IMR-90 (cell line): ENCODE data around the gene OCSTAMP. TPM values are rescaled to one million over a fixed set of nuclear protein-coding genes. Genes with fewer than 3 reads are reported as not detected.
A peak's percentile ranks its signal among the peaks of the same experiment; 100 is the strongest.

Source experiments
- ATAC-seq: fragments of 200-7000 bp; cut with Tn5 transposase; 2 replicates; pipeline ENCODE4 v1.9.1; 2020; ENCODE audit warnings: low read depth, mild to moderate bottlenecking, moderate library complexity
- BruUV-seq: library from RNA; stranded (reverse); fragments of 400-500 nt; replicated peaks from 2 replicates; lab custom pipeline; 2021; lab: Mats Ljungman, UMichigan
- CTCF ChIA-PET: fragments of 300-600 bp; formaldehyde crosslinking; extraction: SDS; loops from one replicate; lab custom pipeline; 2021; ENCODE audit warnings: antibody characterized with exemption; lab: Yijun Ruan, JAX
- POLR2A ChIA-PET: fragments of 300-600 bp; sonication (Branson Sonifier 250); formaldehyde crosslinking; loops from one replicate; lab custom pipeline; 2022; ENCODE audit warnings: antibody characterized with exemption; ENCODE audit not compliant: unreplicated experiment; lab: Charles Lee
- DNase-seq: peaks from one replicate; pipeline ENCODE4 v3.0.0; 2013
- H2AFZ ChIP-seq: replicated peaks from 2 replicates; pipeline ENCODE3; 2013; ENCODE audit warnings: low read length, mild to moderate bottlenecking; ENCODE audit not compliant: poor library complexity
- H2AK5ac ChIP-seq: 2 replicates; pipeline ENCODE4 v1.6.1; 2013; ENCODE audit warnings: low read depth, low read length, inconsistent platforms
- H2AK9ac ChIP-seq: replicated peaks from 2 replicates; pipeline ENCODE3; 2013; ENCODE audit warnings: mild to moderate bottlenecking, low read depth, low read length, moderate library complexity; ENCODE audit not compliant: poor library complexity
- H2BK120ac ChIP-seq: 2 replicates; pipeline ENCODE4 v1.6.1; 2013; ENCODE audit warnings: low read depth, low read length, inconsistent platforms
- H2BK15ac ChIP-seq: 3 replicates; pipeline ENCODE4 v1.6.1; 2013; ENCODE audit warnings: low read depth, low read length, inconsistent platforms
- H2BK20ac ChIP-seq: 2 replicates; pipeline ENCODE4 v1.6.1; 2013; ENCODE audit warnings: low read depth, mild to moderate bottlenecking, inconsistent platforms, low read length, moderate library complexity
- H2BK5ac ChIP-seq: 2 replicates; pipeline ENCODE4 v1.6.1; 2013; ENCODE audit warnings: mild to moderate bottlenecking, low read depth, low read length, inconsistent platforms; ENCODE audit not compliant: poor library complexity, severe bottlenecking
- H3K14ac ChIP-seq: replicated peaks from 2 replicates; pipeline ENCODE4 v1.6.1; 2013; ENCODE audit warnings: low read depth, low read length, inconsistent platforms
- H3K18ac ChIP-seq: 2 replicates; pipeline ENCODE4 v1.6.1; 2013; ENCODE audit warnings: low read depth, low read length, control low read depth
- H3K23ac ChIP-seq: 2 replicates; pipeline ENCODE4 v1.6.1; 2013; ENCODE audit warnings: low read depth, low read length, inconsistent platforms
- H3K27ac ChIP-seq: 2 replicates; pipeline ENCODE4 v1.5.1; 2013; ENCODE audit warnings: mild to moderate bottlenecking, control low read depth, low read length; ENCODE audit not compliant: insufficient read depth
- H3K27me3 ChIP-seq: 2 replicates; pipeline ENCODE4 v1.6.1; 2013; ENCODE audit warnings: low read length; ENCODE audit not compliant: control insufficient read depth, insufficient read depth
- H3K36me3 ChIP-seq: 2 replicates; pipeline ENCODE4 v1.6.1; 2013; ENCODE audit warnings: low read length, mixed read lengths; ENCODE audit not compliant: control insufficient read depth, insufficient read depth
- H3K4ac ChIP-seq: 2 replicates; pipeline ENCODE4 v1.6.1; 2013; ENCODE audit warnings: low read depth, low read length, inconsistent platforms
- H3K4me1 ChIP-seq: 2 replicates; pipeline ENCODE4 v1.6.1; 2013; ENCODE audit warnings: low read length, mixed read lengths; ENCODE audit not compliant: control insufficient read depth, insufficient read depth
- H3K4me2 ChIP-seq: 2 replicates; pipeline ENCODE4 v1.6.1; 2013; ENCODE audit warnings: low read depth, mild to moderate bottlenecking, control low read depth, low read length, moderate library complexity
- H3K4me3 ChIP-seq: 2 replicates; pipeline ENCODE4 v1.5.1; 2013; ENCODE audit warnings: low read depth, mild to moderate bottlenecking, control low read depth, low read length, moderate library complexity; ENCODE audit not compliant: insufficient read depth
- H3K56ac ChIP-seq: 2 replicates; pipeline ENCODE4 v1.6.1; 2013; ENCODE audit warnings: low read length, inconsistent platforms; ENCODE audit not compliant: insufficient read depth; ENCODE audit errors: extremely low read depth
- H3K79me1 ChIP-seq, 2 experiments: 2 replicates each; pipeline ENCODE4 v1.6.1; 2013; ENCODE audit warnings: low read length in 2 of 2, inconsistent platforms in 1 of 2, low read depth in 1 of 2
- H3K9ac ChIP-seq: 2 replicates; pipeline ENCODE4 v1.6.1; 2013; ENCODE audit warnings: low read depth, low read length, control low read depth
- H3K9me1 ChIP-seq: 2 replicates; pipeline ENCODE4 v1.6.1; 2013; ENCODE audit warnings: low read length, inconsistent platforms; ENCODE audit not compliant: insufficient read depth
- H3K9me3 ChIP-seq: 2 replicates; pipeline ENCODE4 v1.6.1; 2013; ENCODE audit warnings: low read length; ENCODE audit not compliant: control insufficient read depth, insufficient read depth
- H4K20me1 ChIP-seq: 2 replicates; pipeline ENCODE4 v1.6.1; 2013; ENCODE audit warnings: low read length, inconsistent platforms; ENCODE audit not compliant: insufficient read depth
- H4K5ac ChIP-seq: 2 replicates; pipeline ENCODE4 v1.6.1; 2013; ENCODE audit warnings: mild to moderate bottlenecking, low read depth, low read length, control low read depth
- H4K8ac ChIP-seq, 2 experiments: 2 replicates each; pipeline ENCODE4 v1.6.1; 2013; ENCODE audit warnings: low read depth in 2 of 2, low read length in 2 of 2, control low read depth in 1 of 2, inconsistent platforms in 1 of 2
- H4K91ac ChIP-seq: 2 replicates; pipeline ENCODE4 v1.6.1; 2013; ENCODE audit warnings: low read depth, low read length, inconsistent platforms; ENCODE audit not compliant: insufficient read depth
- BHLHE40 ChIP-seq: fragments of 150-350 bp; IDR thresholded peaks from 2 replicates; pipeline ENCODE4 v1.6.1; 2016; ENCODE audit warnings: mild to moderate bottlenecking, low read depth, low read length
- RAD21 ChIP-seq: IDR thresholded peaks from 2 replicates; pipeline ENCODE4 v1.6.1; 2012; ENCODE audit warnings: low read length, improper control_type of control experiment
- SMC3 ChIP-seq: fragments of 150-350 bp; IDR thresholded peaks from 2 replicates; pipeline ENCODE4 v1.6.1; 2016; ENCODE audit warnings: low read depth, mild to moderate bottlenecking, antibody characterized with exemption, low read length, moderate library complexity
- WGBS, 2 experiments: methylation state at CpG; one replicate each; pipeline versions ENCODE4 v1.1.5 to v1.1.7; 2013; ENCODE audit warnings: missing lambda C conversion rate in 2 of 2; ENCODE audit not compliant: insufficient read length in 1 of 2; ENCODE audit errors: extremely low coverage in 2 of 2; 5-methylcytosine and 5-hydroxymethylcytosine counted together
- dilution Hi-C: fragments of 300-500 bp; cut with HindIII; formaldehyde crosslinking; loops from one replicate; pipeline ENCODE4 v1.14.3; 2018; ENCODE audit warnings: low sequenced_read_pairs; ENCODE audit not compliant: unreplicated experiment
- in situ Hi-C: fragments of 300-500 bp; cut with MboI; formaldehyde crosslinking; loops from 3 replicates; pipeline ENCODE4 v1.14.3; 2019; ENCODE audit warnings: low sequenced_read_pairs, inconsistent platforms, mixed read lengths
- intact Hi-C: fragments of 100-400 bp; cut with micrococcal nuclease; formaldehyde crosslinking; loops from 2 replicates; pipeline ENCODE4 v1.10.0; 2022
- polyA plus RNA-seq, 3 experiments: library from polyadenylated mRNA; depleted of rRNA; stranded (reverse); fragments of >200 nt; gene quantifications; 2 replicates each; pipeline ENCODE4 v1.2.3, GENCODE V29; 2012; ENCODE audit warnings: low replicate concordance in 1 of 3
- total RNA-seq: library from RNA; depleted of rRNA; stranded (reverse); fragments of >200 nt; gene quantifications from 2 replicates; pipeline ENCODE4 v1.2.3, GENCODE V29; 2012
- TF ChIP-seq, protein P1 (sequence below): fragments of 150-350 bp; IDR thresholded peaks from 2 replicates; pipeline ENCODE4 v1.6.1; 2017; ENCODE audit warnings: mild to moderate bottlenecking, antibody characterized with exemption, low read length, low read depth
- TF ChIP-seq, protein P2 (sequence below): conservative IDR thresholded peaks from 2 replicates; pipeline ENCODE4 v1.5.1; 2012; ENCODE audit warnings: mild to moderate bottlenecking, low read depth, low read length, improper control_type of control experiment

The OCSTAMP gene
- total and polyA plus RNA-seq, 2 of the 4 experiments (the other 2 are of a cell fraction): not detected

DNA sequence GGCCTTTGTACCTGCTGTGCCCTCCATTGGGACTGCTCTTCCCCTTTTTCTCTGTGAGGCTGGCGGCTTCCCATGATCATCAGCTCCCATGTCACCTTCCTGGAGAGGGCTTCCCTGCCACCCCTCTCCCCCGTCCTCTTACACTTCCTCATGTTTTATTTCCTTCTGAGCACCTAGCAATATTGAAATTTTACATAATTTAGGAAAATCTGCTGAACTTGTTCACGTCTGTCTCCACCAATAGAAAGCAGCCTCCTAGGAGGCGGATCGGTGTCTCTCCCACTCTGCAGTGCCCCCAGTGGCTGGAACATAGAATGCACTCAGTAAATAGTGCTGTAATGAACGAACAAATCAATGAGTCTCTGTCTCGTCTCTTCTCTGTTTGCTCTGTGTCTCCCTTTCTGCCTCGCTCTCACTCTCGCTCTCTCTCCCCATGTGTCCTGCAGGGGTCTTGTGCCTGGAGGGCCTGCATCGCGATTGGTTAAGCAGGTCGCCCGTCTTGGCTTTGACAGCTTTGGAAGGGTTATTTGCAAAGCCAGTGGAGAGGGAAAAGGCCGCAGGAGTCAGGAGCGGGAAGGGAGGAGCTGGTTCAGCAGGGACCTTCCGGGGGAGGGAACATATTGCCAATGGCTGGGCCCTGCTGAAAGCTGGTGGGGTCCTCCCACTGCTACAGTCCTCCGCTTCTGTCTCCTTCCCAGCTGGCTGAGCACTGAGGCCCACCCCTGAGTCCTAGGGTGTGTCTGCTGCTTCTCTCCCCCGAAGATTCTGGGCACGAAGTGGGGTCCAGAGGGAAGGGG is 12.1 kb upstream of the OCSTAMP start:
- peak; percentile 93 for ATAC-seq
- Histone ChIP-seq H4K20me1 (no peaks in the 10 kb centered on the region), H3K4me3 (peak overlapping the region; percentile 29; the same call in 1 of the 2 replicates), H3K27ac (no peak overlapping the region), H3K27me3 (no peaks in the 10 kb centered on the region), H3K14ac (0 out of 2 replicates have a peak overlapping the region, but pooled peaks have one; percentile 44), H3K23ac (no peak overlapping the region), H2AFZ (peak overlapping the region; percentile 98), H3K9me1 (no peaks in the 10 kb centered on the region; the same call in 1 of the 2 replicates), H2BK15ac (no peak overlapping the region), H3K4me2 (peak overlapping the region; percentile 89), H4K8ac (peak overlapping the region in 1 of 2 experiments; percentile 93; a peak in 3 of 4 replicates), H3K4me1 (peaks cover 2% of the 10 kb centered on the region; the same call in 1 of the 2 replicates), H4K5ac (peak overlapping the region; percentile 13; the same call in 1 of the 2 replicates), H2BK120ac (0 out of 2 replicates have a peak overlapping the region, but pooled peaks have one; percentile 44), H3K18ac (no peak overlapping the region), H2AK9ac (peak overlapping the region; percentile 93), H2AK5ac (no peak overlapping the region), H3K4ac (peak overlapping the region; percentile 87), H3K79me1 (no peaks in the 10 kb centered on the region), H3K56ac (no peak overlapping the region), H3K9ac (peak overlapping the region; percentile 27; the same call in 1 of the 2 replicates), H4K91ac (0 out of 2 replicates have a peak overlapping the region, but pooled peaks have one; percentile 19), H3K36me3 (no peaks in the 10 kb centered on the region), H3K9me3 (no peaks in the 10 kb centered on the region), H2BK20ac (no peak overlapping the region), H2BK5ac (no peak overlapping the region)
- WGBS, 2 experiments: 30% methylated on average over 2 of the region's 19 CpGs; no CpG with 5 or more reads in 1 of the 2 experiments
- no TSS peak for BruUV-seq
- in situ Hi-C loops (no loop called here), dilution Hi-C loops (no loop called here), intact Hi-C loops (no loop called here)
- CTCF ChIA-PET: interaction anchor here (0.9 to 1.6 kb wide), 2 partner anchors 12 kb away, joined by 3 to 5 read pairs; partner anchors contain the start of gene OCSTAMP
- TF ChIP-seq, protein P1, sequence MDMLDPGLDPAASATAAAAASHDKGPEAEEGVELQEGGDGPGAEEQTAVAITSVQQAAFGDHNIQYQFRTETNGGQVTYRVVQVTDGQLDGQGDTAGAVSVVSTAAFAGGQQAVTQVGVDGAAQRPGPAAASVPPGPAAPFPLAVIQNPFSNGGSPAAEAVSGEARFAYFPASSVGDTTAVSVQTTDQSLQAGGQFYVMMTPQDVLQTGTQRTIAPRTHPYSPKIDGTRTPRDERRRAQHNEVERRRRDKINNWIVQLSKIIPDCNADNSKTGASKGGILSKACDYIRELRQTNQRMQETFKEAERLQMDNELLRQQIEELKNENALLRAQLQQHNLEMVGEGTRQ: no peak
- TF ChIP-seq SMC3 (0 out of 2 replicates have a peak, but pooled peaks have one; percentile 16), BHLHE40 (no peak), RAD21 (peak; percentile 50)
- TF ChIP-seq, protein P2, sequence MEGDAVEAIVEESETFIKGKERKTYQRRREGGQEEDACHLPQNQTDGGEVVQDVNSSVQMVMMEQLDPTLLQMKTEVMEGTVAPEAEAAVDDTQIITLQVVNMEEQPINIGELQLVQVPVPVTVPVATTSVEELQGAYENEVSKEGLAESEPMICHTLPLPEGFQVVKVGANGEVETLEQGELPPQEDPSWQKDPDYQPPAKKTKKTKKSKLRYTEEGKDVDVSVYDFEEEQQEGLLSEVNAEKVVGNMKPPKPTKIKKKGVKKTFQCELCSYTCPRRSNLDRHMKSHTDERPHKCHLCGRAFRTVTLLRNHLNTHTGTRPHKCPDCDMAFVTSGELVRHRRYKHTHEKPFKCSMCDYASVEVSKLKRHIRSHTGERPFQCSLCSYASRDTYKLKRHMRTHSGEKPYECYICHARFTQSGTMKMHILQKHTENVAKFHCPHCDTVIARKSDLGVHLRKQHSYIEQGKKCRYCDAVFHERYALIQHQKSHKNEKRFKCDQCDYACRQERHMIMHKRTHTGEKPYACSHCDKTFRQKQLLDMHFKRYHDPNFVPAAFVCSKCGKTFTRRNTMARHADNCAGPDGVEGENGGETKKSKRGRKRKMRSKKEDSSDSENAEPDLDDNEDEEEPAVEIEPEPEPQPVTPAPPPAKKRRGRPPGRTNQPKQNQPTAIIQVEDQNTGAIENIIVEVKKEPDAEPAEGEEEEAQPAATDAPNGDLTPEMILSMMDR: peak; percentile 79
- DNase-seq: peak; percentile 64
- POLR2A ChIA-PET: no interaction called here
